Measurements from ENCODE around the gene GH2.

GH2 gene

GRCh38 chr17:63927464-63928171 is 45.9 kb upstream of the GH2 start:
- TF ChIP-seq YY1 (IDR thresholded peaks at IDR 0.05; ENCODE audit: low read depth) (no peak), RAD21 (IDR thresholded peaks at IDR 0.05; ENCODE audit: low read depth) (no peak)
- TF ChIP-seq, protein P1, sequence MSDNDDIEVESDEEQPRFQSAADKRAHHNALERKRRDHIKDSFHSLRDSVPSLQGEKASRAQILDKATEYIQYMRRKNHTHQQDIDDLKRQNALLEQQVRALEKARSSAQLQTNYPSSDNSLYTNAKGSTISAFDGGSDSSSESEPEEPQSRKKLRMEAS (IDR thresholded peaks at IDR 0.05), result 0 out of 2 replicates have a peak, but pooled peaks have one; percentile 22

- no peak for TF ChIP-seq TAF1 (IDR thresholded peaks at IDR 0.05; ENCODE audit: low read depth)
- TF ChIP-seq FOXM1 (IDR thresholded peaks at IDR 0.05; ENCODE audit: borderline replicate concordance, low read depth), result no peak
- no peak for TF ChIP-seq EP300 (IDR thresholded peaks at IDR 0.05; ENCODE audit: borderline replicate concordance)
- no peak for TF ChIP-seq RAD21 (IDR thresholded peaks at IDR 0.05; ENCODE audit: low read depth)
- no peak for TF ChIP-seq TCF12 (IDR thresholded peaks at IDR 0.05; ENCODE audit: low read depth)
- no peak for TF ChIP-seq REST (IDR thresholded peaks at IDR 0.05; ENCODE audit: low read depth)
- TF ChIP-seq CREB1 (IDR thresholded peaks at IDR 0.05; ENCODE audit: low read depth), result no peak
- no peak for TF ChIP-seq ZBTB7A (IDR thresholded peaks at IDR 0.05; ENCODE audit: low read depth)
- no peak for TF ChIP-seq CEBPB (IDR thresholded peaks at IDR 0.05)
- TF ChIP-seq, protein P1 (IDR thresholded peaks at IDR 0.05), result no peak
- no peak for TF ChIP-seq TEAD4 (IDR thresholded peaks at IDR 0.05)
- TF ChIP-seq EGR1 (IDR thresholded peaks at IDR 0.05), result no peak
- TF ChIP-seq YY1 (IDR thresholded peaks at IDR 0.05; ENCODE audit: low read depth), result no peak
- no peak for TF ChIP-seq NFIC (IDR thresholded peaks at IDR 0.05)
- no peak for TF ChIP-seq USF1 (IDR thresholded peaks at IDR 0.05)
Measured at GRCh38 chr17:63926164-63926563, 44.4 kb upstream of the GH2 start.

DNA sequence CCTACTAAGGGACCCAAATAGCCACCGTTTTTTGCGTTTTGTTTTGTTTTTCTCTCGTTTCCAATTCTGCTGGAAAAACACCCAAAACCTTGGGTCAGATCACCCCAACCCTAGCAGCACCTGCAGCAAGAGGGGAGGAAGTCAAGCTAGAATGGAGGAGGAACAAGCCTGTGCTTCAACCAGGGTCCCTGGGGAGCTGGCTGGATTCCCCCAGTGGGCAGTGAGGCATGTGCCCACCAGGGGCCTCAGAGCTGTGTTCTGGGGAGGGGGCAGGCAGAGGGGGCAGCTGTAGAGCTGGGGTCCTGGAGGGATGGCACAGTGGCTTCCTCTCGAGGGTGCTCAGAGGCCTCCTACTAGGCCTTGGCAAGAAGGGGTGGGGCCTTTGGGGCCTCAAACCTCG is 43.9 kb upstream of the GH2 start:
- TF ChIP-seq REST (IDR thresholded peaks at IDR 0.05; ENCODE audit: low read depth), result no peak
- TF ChIP-seq YY1 (IDR thresholded peaks at IDR 0.05; ENCODE audit: low read depth), result no peak
- TF ChIP-seq TCF12 (IDR thresholded peaks at IDR 0.05; ENCODE audit: low read depth), result no peak
- TF ChIP-seq EGR1 (IDR thresholded peaks at IDR 0.05), result no peak
- TF ChIP-seq ZBTB7A (IDR thresholded peaks at IDR 0.05; ENCODE audit: low read depth), result no peak
- TF ChIP-seq TEAD4 (IDR thresholded peaks at IDR 0.05), result no peak
- no peak for TF ChIP-seq USF1 (IDR thresholded peaks at IDR 0.05)
- TF ChIP-seq, protein P1 (IDR thresholded peaks at IDR 0.05), result no peak
- TF ChIP-seq CEBPB (IDR thresholded peaks at IDR 0.05), result no peak
- no peak for TF ChIP-seq FOXM1 (IDR thresholded peaks at IDR 0.05; ENCODE audit: borderline replicate concordance, low read depth)
- TF ChIP-seq NFIC (IDR thresholded peaks at IDR 0.05), result no peak

GRCh38 chr17:63919311-63919723 is 37.6 kb upstream of the GH2 start:
- TF ChIP-seq RAD21 (IDR thresholded peaks at IDR 0.05; ENCODE audit: low read depth) (peak; percentile 93), FOXM1 (IDR thresholded peaks at IDR 0.05; ENCODE audit: borderline replicate concordance, low read depth) (no peak), EGR1 (IDR thresholded peaks at IDR 0.05) (no peak), REST (IDR thresholded peaks at IDR 0.05; ENCODE audit: low read depth) (no peak)

All from Ishikawa (cell line).